Hematopoietic multipotent progenitor cell treated with erythropoietin and hydrocortisone succinate and interleukin-3 and kit ligand, for 8 days (in vitro differentiated cells): ENCODE results near the gene COMMD6.
A peak's percentile ranks its signal among the peaks of the same experiment; 100 is the strongest.

Experiments used
- DNase-seq: peaks from one replicate; pipeline ENCODE4 v3.0.0-alpha.2; 2015

COMMD6 gene

GRCh38 chr13:75521956-75522355 is 15.7 kb downstream of the COMMD6 start:
- no peak for DNase-seq

DNA sequence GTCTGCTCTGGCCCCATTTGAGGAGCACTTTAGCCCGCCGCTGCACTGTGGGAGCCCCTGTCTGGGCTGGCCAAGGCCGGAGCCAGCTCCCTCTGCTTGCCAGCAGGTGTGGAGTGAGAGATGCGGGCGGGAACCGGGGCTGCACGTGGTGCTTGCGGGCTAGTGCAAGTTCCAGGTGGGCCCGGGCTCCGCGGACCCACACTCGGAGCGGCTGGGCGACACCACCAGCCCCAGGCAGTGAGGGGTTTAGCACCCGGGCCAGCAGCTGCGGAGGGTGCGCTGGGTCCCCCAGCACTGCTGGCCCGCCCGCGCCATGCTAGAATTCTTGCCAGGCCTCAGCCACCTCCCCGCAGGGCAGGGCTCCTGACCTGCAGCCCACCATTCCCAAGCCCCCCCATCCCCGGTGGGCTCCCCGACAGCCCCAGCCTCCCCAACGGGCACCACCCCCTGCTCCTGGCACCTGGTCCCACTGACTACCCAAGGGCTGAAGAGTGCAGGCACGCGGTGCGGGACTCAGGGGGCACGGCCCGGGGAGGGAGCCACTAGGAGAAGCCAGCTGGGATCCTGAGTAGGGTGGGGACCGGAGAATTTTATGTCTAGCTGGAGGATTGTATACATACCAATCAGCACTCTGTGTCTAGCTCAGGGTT is 19.1 kb downstream of the COMMD6 start:
- no peak for DNase-seq

DNA sequence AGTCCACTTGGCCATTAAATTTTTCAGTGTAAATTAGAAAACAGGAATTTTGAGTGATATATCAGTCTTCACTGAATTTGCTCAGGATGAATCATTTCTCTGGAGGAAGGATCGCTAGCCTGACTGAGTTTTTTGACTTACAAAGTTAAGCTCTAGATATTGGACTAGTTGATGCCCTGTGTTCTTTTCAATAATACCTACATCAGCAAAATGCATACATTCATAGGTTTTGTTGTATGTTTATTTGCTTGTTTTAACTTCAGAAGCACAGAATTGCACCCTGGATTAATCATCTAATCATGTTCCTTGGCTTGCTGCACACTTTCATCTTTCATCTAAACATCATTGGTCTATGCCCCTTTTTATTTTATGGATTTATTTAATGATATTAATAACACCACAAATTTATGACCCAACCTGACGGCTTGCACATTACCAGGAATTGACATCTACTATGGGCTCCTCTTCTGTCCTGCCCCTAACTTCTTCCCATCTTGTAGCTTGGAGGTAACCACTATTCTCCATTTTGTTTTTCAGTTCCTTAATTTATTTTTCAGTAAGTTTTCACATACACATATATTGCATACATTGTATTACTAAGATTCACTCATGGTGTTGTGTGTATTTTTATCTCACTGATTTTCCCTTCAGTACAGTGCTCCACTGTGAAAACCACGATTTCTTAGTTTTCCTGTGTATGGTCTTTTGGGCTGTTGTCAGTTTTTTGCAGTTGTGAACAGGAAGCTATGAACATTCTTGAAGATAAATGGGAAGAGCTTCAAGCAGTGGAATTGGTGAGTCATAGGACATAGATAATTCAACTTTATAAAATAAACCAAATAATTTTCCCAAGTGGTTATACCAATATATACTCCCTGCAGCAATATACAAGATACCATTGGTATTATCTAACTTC is 23.3 kb downstream of the COMMD6 start:
- DNase-seq, result peak; percentile 14

- no peak for DNase-seq
Observed at GRCh38 chr13:75513271-75513670, 24.4 kb downstream of the COMMD6 start.

- no peak for DNase-seq
Observed at GRCh38 chr13:75512253-75512652, 25.4 kb downstream of the COMMD6 start.

DNA sequence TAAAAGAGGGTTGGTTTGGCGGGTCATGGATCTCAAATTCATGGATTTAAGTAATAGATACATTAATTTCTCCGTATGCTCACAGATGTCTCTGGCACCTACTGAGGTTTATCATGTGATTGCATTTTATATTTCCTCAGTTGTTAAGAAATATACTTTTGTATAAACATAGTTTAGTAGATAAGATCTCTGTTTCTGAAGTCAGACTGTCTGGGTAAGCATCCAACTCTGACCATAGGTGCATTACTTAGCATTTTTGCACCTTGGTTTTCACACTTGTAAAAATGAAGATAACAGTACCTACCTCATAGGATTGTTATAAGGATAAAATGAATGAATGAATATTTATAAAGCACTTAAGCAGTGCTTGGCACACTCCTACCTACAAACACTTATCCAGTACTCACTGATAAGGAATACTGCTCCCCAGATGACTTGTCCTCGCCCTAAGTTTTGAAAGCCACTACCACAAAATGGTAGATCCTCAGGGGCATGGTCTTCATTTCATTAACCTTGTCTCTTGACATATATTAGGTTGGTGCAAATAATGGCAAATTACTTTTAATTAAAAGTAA is 26.5 kb downstream of the COMMD6 start:
- DNase-seq, result no peak

GRCh38 chr13:75508002-75508548 is 29.6 kb downstream of the COMMD6 start:
- DNase-seq, result no peak

- no peak for DNase-seq
Observed at GRCh38 chr13:75507027-75508001, 30.3 kb downstream of the COMMD6 start.

DNA sequence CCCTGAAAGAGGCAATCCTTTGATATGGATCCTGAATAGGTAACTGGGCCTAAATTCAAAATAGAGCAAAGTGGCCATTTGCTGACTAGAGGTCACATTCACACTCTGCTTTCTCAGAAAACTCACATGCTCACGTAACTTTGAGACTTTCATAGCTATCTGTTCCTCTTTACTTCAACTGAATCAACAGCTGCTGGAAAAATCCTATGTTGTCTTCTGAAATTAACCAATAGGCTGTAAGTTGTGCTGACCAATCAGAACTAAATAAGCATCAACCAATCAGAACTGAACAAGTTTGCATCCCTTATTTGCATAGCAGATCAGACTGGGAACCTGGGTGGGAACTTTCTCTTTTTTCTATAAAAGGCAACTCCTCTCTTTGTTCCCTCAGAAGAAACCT is 31.6 kb downstream of the COMMD6 start:
- DNase-seq, result no peak

- no peak for DNase-seq
Observed at GRCh38 chr13:75505327-75505726, 32.3 kb downstream of the COMMD6 start.

DNA sequence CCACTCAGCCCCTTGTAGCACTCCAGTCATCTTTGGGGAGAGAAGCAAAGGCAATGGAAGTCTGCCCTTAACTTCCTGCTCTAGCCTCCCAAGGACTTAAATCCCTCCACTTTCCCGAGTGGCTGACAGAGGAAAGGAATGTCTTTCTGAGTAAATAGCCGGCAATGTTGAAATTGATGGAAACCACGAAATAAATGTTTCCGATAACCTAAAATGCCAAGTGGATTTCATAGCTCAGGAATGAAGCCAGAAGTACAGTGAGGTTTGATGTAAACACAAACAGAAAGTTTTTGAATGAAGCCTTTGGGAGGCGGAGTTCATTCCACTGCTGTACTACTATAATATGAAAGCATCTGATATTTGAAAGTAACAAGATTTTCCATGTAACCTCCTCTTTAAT is 41.7 kb downstream of the COMMD6 start:
- no peak for DNase-seq

DNA sequence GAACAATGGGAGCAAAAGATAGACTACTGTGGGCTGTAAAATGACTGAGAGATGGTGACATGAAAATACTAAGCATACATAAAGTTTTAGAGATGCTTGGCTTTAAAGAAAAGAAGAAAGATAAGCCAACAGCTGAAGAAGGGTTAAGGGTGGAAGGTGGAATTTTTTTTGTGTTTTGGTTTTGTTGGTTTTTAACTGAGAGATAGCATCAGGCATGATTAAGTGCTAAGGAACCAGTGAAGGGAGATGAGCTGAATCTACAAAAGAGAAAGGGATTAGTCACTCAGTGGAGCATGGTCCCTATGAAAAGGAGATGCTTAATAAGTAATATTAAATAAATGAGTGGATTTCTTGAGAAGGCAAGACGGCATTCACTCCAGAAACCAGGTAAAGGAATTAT is 43.1 kb downstream of the COMMD6 start:
- no peak for DNase-seq

- DNase-seq, result no peak
Observed at GRCh38 chr13:75493156-75493555, 44.5 kb downstream of the COMMD6 start.

DNA sequence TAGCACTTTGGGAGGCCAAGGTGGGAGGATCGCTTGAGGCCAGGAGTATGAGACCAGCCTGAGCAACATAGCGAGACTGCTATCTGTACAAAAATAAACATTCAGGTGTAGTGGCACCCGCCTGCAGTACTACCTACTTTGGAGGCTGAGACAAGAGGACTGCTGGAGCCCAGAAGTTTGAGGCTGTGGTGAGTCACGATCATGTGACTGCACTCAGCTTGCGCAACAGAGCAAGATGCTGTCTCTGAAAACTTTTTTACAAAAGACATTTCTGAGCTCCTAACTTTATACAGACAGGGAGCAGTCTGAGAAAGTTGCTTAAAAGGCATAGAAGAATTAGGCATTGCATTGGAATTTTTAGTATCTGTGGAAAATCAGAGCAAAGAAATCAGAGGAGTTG is 45.3 kb downstream of the COMMD6 start:
- no peak for DNase-seq

- DNase-seq, result no peak
Observed at GRCh38 chr13:75491376-75491775, 46.3 kb downstream of the COMMD6 start.

- DNase-seq, result peak; percentile 27
Observed at GRCh38 chr13:75489502-75490263, 48.0 kb downstream of the COMMD6 start.

GRCh38 chr13:75486146-75487062 is 51.2 kb downstream of the COMMD6 start:
- DNase-seq, result peak; percentile 70

DNA sequence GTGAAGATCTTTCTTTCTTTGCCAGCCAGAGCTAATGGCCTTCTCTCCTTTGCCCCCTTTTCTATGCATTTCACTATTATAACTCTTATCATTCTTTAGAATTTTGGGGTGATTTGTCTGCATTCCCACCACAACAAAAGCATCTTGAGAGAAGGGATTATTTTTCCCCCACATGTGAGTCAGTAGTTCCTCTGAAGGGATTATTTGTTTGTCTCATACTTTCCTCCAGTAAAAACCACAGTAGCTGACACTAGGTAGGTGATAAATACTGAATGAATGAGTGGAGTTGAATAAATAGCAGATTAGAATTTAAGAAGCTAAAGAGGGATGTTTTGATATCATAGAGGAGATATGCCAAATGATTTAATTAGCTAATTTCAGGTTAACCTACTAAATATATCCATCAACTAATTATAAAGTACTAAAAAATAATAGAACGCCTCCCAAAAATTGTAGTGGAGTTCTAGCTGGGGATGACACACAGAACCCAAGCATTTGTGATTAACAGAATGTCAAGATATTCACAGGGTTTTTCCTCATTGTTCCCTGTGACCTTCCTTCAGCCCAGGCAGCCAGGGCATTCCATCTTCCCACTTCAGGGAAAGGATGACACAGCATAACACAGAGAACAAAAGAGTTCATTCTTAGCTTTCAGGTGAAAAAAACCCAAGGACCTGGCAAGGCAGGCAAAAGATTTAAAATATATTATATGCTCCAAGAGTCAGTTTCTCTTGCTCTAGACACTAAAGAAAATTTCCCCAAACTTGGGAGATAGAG is 52.2 kb downstream of the COMMD6 start:
- no peak for DNase-seq

DNA sequence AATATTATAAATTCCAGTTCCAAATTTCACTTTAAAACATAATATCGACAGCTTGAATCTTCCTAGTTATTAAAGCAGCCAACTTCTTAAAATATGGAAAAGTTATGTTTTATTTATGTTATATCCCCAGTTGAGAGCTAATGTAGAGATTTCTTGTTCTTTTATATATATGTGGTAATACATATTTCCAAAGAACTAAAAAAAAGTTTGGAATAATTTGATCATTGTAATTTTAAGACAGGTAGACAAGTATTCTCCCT is 54.9 kb downstream of the COMMD6 start:
- no peak for DNase-seq
